Activated CD8-positive, alpha-beta memory T cell treated with anti-CD3 and anti-CD28 coated beads, Interleukin-2, amount 50 U/mL, for 4 hours (primary cell): ENCODE measurements around the gene SEPTIN5.
A peak's percentile ranks its signal among the peaks of the same experiment; 100 is the strongest.

Experiments
- DNase-seq: peaks from one replicate; pipeline ENCODE4 v3.0.0-alpha.2; 2020

The SEPTIN5 gene

DNA sequence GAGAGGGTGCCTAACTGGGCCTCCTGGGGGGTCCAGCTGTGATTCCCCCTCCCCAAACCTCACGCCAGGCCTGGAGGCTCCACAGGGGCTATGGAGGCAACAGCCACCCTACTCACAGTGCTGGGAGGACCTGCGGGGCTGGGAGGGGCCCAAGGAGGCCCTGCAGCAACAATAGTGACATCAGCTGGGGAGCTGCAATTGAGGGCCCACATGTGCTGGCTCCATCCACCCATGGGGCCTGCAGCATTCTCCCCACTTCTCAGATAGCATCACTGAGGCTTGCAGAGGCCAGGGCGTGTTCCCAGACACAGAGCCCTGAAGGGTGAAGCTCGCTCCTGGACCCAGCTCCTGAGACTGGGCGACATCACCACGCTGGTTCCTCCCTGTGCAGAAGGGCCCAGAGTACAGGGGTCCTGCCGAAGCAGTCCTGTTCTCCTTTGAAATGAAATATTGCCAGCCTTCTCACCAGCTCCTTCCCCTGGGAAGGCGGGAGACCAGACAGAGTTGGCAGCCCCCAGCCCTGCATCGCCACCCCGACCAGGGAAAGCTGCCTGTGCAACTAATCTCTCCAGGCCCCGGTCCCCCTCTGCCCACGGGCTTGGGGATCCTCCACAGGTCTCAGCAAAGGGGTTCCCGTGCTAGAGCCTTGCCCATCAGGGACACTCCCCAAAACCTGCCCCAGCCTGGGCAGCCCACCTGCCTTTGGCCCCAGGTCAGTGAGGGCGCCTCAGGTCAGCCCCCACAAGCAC, 37.4 kb downstream of the SEPTIN5 start:
- DNase-seq = no peak

DNA sequence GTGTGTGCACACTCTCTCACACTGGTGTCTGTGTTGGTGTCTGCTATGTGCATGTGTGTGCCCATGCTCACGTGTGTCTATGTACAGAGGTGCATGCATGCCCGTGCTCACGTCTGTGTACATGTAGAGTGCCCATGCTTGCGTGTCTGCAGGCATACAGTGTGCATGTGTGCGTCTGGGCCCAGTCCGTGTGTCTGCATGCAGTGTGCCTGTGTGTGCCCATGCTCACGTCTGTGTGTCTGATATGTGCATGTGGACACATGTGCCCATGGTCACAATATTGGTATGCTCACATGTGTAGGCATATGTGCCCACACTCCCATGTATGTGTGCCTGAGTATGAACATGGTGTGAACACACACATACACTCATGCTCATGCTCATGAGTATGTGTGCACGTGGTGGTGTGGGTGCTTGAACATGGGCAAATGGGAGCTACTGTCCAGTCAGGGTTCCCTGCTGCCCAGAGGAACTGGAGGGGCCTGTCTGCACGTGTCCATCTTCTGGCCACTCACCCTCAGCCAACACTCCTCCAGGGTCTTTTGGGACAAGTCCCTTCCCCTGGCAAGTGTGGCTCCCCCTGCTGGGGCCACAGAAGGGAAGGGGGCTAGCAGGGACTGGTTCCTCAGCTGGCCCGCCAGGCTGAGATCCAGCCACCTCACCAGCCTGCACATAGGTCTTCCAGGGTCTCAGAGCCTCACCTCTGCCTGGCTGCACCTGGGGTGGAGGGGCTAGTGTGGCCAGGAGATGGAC, 39.0 kb downstream of the SEPTIN5 start:
- DNase-seq = no peak

DNA sequence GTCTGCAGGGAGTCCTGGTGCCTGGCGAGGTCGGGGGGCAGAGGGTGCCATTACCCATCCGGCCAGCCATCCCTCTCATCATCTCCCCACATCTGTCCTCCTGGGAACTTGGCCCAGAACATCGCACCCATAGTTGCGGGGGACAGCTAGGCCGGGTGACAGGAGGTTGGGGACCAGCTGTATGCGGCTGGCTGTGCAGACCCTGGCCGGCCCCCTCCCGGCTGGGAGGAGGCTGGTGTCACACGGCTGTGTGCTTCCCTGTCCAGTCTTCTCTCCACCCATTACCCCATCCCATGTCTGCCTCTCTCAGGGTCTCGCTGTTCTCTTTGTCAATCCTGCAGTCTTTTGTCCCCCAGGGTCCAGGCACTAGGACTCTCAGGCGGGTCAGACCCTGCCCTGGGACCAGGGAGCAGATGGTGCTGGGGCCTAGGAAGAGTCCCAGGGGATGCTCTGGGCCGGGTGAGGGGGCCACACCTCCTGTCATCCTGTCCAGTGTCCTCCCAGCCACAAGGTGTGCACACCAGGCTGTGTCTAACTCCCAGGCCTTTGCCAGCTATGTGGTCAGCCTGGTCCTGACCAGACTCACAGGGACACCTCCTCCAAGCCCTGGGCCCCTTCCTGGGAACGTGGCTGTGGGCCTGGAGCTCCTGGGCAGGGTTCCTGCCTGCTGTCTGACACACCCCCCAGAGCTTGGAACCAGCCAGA, 39.8 kb downstream of the SEPTIN5 start:
- no peak for DNase-seq

DNA sequence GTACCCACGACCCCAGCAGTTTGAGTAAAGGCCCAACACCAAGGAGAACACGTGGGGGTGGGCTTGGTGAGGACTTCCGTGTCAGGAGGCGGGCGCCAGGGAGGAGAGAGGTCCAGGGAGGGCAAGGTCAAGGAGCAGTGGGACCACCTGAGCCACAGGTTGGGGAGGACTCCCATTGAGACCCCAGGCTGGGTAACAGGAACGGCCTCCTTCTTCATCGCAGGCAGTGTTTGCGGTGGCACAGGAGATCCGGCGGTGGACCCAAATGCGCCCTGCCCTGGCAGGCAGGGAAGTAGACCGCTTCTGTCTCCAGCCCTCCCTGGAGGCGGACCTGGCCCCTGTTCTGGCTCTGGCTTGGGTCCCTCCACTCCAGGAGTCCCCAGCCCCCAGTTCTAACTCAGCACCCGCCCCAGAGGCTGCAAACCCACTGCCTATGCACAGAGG, 40.4 kb downstream of the SEPTIN5 start:
- DNase-seq = no peak

DNA sequence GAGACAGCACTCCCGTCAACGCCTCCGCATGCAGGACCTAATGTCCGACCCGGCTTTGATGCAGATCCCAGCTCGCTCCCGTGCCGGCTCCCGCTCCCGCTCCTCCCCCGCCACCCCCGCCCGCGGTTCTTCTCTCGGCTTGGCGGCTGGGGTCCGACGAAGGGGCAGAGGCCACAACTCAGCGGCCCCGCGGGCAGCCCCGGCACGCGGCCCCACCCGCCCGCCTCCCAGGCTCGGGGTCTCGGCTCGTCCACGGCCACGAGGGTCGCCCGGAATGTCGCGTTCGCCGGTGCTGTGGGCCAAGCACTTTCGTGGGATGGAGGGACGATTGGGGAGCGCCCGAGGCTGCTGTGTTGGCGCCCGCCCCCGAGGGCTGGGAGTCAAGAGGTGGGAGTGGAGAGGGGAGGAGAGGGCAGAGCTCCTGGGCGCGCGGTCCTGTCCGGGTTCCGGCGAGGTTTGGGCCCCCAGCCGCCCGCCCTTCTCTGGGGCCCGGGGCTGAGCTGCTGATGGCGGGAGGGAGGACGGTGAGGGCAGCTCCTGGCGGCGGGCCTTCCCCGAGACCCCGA, 40.9 kb downstream of the SEPTIN5 start:
- no peak for DNase-seq

DNA sequence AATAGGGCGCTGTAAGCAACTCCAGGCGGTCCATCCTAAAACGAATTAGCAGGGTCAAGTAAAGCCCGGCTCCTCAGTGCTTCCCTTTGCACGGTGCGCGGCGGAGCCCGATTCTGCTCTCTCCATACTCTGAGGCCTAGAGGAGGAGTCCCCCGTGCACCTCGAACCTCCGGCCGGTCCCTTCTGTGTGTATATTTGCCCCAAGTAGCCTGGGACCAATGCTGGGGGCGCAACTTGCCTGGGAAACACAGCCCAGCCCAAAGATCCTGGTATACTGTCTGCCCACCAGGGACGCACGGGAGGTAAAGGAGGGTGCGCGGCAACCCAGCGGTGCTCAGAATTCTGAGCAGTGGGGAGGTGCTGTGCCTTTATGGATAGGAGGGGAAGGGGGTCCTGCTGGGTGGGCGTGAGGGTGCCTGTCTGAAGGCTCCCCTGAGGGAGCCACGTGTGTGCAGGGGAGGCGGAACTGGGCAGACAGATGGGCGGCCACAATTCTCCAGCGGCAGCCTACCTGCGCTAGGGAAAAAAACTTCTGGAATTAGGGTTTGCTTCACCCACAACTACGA, 41.5 kb downstream of the SEPTIN5 start:
- DNase-seq = no peak

DNA sequence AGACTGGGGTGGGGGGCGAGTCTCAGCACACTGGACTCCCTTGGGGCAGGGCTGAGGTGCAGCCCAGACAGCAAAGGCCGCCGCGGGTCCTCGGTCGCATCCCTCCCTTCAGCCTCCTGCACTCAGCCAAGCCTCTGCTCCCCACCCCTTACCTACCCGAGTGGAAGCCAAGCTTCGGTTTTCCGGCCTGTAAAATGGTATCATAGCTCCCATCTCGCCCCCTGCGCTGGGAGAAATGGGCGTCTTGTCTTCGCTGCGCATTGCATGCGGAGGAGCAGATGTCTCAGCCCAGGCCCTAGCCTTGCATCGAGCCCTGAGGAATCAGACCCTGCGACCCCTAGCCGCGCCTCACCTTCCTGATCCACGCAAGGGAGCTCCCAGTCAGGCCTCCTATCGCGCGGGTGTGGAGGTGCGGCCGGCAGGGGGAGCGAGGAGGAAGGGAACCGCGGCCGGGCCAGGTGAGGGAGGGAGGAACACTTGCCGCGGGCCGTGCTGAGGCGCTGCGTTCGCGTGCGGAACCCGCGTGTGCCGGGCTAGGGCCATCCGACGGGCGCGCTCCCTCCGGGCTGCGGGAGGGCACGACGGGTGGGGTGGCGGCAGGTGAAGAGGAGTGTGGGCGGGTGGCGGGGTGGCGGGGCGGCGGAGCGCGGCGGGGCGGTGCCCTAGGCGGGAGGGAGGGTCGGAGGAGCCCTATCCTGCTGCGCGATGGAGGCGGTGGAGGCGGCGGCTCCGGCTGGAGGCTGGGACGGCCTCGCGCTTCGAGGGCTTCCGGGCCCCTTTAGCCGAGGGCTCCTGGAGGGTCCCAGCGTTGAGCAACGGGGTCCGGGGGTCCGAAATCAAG, 42.2 kb downstream of the SEPTIN5 start:
- DNase-seq = peak; percentile 64

DNA sequence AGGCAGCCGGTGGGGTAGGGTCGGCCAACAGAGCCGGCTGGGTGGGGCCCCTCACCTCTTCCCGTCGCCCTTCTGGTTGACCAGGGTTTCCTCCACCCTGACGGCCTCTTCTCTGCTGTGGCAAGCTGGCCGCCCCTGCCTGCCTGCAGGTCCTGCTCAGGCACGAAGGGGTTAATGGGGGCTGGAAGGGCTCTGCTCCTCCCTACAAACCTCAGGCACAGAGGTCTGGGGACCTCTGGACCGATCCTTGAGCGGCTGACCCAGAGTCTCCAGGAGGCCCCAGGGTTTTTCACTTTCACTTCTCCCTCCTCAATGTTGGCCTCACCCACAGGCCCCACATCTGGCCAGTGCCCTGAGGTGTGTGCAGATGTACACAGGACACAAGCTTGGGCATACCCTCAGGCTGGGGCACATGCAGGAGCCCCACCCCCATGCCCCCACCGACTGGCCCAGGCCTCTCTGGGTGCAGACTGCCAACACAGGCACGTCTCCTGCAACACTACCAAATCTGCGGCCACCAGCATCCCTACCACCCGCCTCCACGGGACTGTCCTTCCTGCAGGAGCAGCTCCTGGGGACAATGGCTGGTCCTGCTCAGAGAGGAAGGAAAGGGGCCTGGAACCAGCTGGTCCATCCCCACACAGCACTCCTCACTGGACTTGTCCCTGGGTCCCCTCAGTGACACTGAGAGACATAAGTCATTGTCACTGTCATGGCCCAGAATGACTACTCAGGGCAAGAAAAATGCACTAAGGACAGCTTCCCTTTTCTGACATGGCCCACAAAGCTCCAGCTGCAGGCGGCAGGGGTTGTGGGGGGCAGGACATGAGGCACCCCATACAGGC, 43.1 kb downstream of the SEPTIN5 start:
- DNase-seq = no peak

DNA sequence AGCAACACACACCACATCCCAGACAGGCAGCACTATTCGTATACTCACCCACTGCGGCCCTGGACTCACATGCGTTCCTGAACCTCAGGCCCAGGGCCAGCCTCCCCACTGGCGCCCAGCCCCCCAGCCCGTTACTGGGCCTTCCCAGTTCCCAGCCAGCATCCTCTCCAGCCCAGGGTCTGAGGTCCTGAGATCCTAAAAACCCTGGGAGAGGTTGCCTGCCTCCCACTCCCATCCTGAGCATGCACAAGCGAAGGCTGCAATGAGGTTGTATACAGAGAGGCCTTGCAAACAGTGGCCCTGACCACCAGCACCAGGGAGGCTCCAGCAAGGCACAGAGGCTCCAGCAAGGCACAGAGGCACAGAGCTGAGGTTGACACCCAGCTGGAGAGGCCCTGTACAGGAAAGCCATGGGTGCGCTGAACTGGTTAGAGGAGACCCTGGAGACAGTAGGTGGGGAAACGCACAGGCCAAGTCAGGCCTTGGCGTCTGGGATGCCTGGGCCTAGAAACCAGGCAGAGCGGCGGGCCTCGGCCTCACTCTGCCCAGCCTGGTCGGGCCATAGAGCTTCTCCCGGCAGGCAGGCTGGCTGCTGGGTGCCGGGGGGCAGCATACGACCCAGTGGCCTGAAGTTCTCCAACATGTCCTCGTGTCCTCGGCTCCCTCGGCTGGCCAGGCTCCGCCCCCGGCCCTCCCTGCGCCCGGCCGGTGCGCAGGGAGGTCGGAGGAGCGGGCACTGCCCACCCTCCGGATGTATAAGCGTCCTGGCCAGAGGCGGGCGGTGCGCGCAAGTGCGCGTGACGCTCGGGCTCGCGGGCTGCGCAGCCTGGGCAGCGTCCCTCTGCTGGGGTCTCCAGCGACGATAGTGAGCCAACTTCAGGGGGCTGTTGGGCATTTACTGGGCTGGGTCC, 43.9 kb downstream of the SEPTIN5 start:
- no peak for DNase-seq

DNA sequence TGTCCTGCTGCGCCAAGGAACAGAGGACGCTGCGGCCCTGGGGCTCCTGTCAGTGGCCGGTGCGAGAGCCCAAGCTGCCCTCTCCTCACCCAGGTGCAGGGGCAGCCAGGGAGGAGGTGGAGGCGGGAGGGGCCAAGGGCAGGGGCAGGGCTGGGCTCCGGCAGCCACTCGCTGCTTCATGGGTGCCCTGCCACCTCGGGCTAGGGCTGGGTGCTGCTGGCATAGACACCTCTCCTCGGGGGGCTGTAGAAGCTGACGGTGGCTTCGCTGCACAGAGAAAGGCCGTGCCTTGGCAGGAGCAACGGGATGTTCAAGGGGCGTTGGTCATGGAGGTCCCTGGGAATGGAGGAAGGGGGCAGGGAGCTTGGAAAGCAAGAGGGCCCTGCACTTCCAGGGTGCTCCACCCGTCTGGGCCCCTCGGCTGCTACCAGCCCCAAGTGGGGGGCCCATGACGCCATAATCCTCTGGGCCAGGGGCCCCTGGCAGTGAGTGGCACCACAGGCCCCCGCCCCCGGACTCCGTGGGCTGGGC, 44.7 kb downstream of the SEPTIN5 start:
- DNase-seq = no peak

DNA sequence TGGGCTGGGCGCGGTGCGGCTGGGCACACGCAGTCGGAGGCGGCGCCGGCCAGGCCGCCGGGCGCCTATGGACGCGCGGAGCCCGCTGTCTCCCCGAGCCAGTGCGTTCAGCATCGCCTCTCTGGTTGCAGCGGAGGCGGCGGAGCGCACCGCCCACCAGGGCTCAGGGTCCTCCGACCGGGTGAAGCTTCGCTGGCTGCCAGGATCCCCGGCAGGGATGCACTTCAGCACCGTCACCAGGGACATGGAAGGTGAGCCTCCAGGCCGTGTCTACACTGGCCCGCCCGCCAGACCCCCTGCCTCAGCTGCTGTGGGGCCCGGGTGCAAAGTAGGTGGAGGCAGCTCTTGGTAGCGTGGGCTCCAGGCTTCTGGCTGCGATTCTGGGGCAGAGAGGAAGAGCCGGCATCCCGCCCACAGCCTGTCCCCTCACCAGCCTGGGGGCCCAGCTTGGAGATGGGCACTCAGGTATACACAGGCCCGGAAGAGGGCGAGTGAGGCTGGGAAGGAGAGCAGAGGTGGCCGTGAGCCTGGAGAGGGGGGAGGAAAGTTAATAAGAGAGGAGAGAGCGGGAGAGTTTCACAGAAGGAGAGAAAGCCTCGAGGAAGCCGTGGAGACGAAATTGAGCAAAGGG, 45.2 kb downstream of the SEPTIN5 start:
- DNase-seq = no peak

DNA sequence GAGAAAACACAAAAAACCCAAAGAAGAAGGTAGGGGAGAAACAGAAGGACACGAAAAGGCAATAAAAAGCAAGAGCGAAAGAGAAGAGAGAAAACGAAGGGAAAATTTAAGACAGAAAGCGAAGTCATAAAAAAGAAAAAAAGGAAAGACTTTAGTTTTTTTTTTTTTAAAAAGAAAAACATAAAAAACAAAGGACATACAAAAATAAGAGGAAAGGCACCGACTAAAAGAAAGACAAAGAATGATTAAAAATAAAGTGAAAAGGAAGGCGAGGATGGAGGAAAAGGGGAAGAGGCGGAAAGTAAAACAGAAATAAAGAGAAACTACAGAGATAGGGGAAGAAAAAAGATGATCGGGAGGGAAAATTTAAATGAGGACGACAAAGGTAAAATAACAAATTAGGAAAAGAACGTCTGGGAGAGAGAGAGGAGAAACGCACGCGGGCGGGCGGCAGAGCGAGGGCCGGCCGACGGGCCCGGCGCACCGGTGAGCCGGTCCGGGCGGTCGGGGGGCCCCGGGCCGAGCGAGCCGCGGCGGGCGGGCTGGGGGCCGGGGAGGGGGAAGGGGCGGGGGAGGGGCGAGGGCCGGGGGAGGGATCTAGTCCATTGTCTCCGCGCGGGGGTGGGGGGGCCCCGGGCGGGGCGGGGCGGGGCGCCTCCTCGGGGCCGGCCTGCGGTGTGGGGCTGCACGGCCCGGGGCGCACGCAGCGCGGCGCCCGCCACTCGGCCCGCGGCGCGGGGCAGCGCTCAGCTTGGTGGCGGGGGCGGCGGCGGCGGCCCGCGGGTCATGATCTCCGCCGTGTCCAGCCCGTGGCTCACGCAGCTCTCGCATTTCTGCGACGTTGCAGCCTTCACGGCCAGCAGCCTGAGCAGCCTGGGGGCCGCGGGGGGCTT, 46.0 kb downstream of the SEPTIN5 start, which contains the start of gene TBX1:
TSS of gene TBX1 (plus strand) at position 721 of the 893 bp plus-strand sequence. CDS start at position 787, 66 bp downstream.
- no peak for DNase-seq

DNA sequence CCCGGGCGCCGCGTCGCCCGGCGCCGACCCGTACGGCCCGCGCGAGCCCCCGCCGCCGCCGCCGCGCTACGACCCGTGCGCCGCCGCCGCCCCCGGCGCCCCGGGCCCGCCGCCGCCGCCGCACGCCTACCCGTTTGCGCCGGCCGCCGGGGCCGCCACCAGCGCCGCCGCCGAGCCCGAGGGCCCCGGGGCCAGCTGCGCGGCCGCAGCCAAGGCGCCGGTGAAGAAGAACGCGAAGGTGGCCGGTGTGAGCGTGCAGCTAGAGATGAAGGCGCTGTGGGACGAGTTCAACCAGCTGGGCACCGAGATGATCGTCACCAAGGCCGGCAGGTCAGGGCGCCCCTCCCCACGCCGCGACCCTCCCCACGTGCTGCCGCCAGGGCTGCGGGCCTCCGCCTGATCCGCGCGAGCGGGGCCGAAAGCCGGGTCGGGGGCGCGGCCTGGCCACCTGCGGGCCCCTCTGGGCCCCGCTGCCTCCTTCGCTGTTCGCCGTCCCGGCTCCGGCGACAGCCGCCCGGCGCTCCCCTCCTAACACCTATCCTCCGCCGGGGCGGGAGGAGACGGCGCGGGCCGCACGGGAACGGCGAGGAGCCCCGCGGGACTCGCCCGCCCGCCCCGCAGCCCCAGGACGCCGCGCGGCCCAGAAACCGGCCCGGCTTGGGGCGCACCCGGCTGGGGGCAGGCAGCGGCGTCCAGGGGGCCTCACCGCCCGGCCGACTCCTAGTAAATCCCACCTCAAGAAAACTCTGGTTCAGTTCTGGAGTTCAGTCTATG, 46.8 kb downstream of the SEPTIN5 start:
- no peak for DNase-seq

DNA sequence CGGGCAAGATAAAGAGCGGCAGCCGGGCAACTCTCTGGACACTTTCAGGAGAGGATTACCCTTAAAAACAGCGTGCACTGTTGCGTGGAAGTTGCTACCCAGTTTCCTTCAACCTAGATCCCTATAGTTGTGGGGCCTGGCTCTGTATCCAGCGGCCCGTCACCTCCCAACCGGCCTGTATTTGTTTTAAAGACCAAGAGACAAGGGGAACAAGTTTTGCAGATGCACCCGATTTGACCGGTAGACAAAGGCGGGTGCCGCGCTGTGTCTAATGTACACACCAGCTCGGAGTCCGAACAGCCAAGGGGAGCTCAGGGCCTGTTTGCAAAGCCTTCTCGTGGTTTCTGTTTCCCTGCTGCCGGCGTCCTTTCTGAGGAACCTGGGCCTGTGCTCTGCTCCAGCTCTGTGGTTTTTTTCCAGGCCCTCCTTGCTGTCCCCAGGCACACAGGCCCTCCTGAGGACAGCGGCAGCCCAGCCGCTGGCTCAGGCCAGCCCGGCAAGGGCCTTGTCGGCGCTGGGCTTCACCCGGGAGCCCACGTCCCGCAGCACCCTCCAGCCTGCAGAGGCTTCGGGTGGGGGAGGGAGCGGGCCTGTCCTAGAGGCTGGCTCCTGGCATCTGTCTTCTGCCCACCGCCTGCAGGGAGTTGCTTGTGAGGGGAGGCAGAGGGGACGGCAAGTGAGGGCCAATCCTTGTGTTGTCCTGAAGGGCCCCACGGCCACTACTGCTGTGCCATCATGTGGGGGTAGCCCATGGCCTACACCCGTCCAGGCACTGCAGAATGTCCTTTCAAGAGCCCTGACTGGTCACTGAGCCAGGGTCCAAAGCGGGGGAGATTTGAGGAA, 47.6 kb downstream of the SEPTIN5 start:
- no peak for DNase-seq

DNA sequence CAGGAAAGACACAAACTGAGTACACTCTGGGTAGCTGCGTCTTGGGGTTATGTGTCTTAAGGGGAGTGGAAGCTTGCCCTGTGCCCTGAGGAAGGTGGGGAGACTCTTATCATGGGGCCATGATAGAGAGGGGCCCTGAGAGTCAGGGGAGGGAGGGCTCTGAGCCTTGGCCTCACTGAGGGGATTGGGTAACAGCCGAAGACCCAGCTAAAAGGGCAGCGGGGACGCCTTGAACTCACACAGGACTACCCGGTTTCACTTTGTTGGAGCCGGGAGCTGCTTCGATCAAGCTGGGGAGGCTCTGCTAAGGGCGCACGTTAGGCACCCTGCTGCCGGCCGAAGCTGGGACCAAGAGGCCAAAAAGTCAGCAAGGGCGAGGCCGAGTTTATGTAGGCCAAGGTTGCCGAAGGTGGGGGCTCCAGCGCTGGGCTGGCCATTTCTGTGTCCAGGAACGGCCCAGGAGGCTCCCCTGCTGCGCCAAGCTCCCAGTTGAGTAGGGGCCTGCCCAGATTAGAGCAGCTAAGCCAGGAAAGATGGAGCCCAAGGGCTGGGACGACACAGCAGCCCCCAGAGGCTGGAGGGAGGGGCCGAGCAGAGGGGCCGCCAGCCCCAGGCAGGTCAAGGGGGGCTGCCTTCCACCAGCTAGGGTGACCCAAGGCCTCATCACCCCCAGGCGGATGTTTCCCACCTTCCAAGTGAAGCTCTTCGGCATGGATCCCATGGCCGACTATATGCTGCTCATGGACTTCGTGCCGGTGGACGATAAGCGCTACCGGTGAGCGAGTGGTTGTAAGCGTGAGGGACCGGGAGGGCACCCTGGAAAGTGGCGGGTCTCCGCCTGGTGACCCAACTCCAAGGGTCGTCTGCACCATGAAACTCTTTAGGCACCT, 48.5 kb downstream of the SEPTIN5 start:
- no peak for DNase-seq
